Osteoblast (primary cell): ENCODE results near the gene CDRT15L2. TPM values are rescaled to one million over a fixed set of nuclear protein-coding genes. Genes with fewer than 3 reads are reported as not detected.
"Not testable (repeated sequence)": the region's sequence is repeated elsewhere in the genome, so short reads cannot be mapped to it uniquely, and the experiment has no call there.

Experiments
- DNase-seq: peaks from one replicate; pipeline ENCODE4 v3.0.0; 2011; ENCODE audit warnings: low spot score, mixed read lengths; ENCODE audit not compliant: insufficient read length; ENCODE audit errors: missing footprints
- H2AFZ ChIP-seq: 2 replicates; pipeline ENCODE4 v1.6.0; 2011; ENCODE audit warnings: mild to moderate bottlenecking, low read length
- H3K27ac ChIP-seq: 2 replicates; pipeline ENCODE4 v1.5.1; 2011; ENCODE audit warnings: mild to moderate bottlenecking, low read depth, low read length, moderate library complexity
- H3K27me3 ChIP-seq: 2 replicates; pipeline ENCODE4 v1.6.0; 2012; ENCODE audit warnings: mild to moderate bottlenecking, control low read depth, inconsistent platforms, low read length, moderate library complexity; ENCODE audit not compliant: insufficient read depth
- H3K36me3 ChIP-seq: 2 replicates; pipeline ENCODE4 v1.5.1; 2011; ENCODE audit warnings: mild to moderate bottlenecking, low read length, control low read depth, moderate library complexity; ENCODE audit not compliant: insufficient read depth
- H3K4me1 ChIP-seq: 2 replicates; pipeline ENCODE4 v1.5.1; 2011; ENCODE audit warnings: mild to moderate bottlenecking, low read length, control low read depth, moderate library complexity; ENCODE audit not compliant: insufficient read depth
- H3K4me2 ChIP-seq: 2 replicates; pipeline ENCODE4 v1.6.0; 2011; ENCODE audit warnings: mild to moderate bottlenecking, low read length; ENCODE audit not compliant: insufficient read depth
- H3K4me3 ChIP-seq: fragments of 200-600 bp; sonication (generic); 3 replicates; pipeline ENCODE4 v1.5.1; 2012; ENCODE audit warnings: mild to moderate bottlenecking, low read length, inconsistent platforms; ENCODE audit not compliant: insufficient read depth
- H3K79me2 ChIP-seq: 2 replicates; pipeline ENCODE4 v1.6.0; 2012; ENCODE audit warnings: mild to moderate bottlenecking, low read length, control low read depth, inconsistent platforms; ENCODE audit not compliant: insufficient read depth
- H3K9me3 ChIP-seq: 2 replicates; pipeline ENCODE4 v1.5.1; 2011; ENCODE audit warnings: low read depth, low read length, control low read depth
- H4K20me1 ChIP-seq: 2 replicates; pipeline ENCODE4 v1.6.0; 2012; ENCODE audit warnings: mild to moderate bottlenecking, low read length, control low read depth; ENCODE audit not compliant: insufficient read depth
- total RNA-seq: library from RNA; depleted of rRNA; stranded (reverse); fragments of >200 nt; gene quantifications from 2 replicates; pipeline ENCODE4 v1.2.3, GENCODE V29; 2012
- TF ChIP-seq, protein P1 (sequence below): IDR thresholded peaks from 2 replicates; pipeline ENCODE4 v1.5.1; 2011; ENCODE audit warnings: mild to moderate bottlenecking, low read depth, low read length, moderate library complexity; ENCODE audit errors: extremely low read depth

The CDRT15L2 gene
- total RNA-seq, 1 donor: not detected

DNA sequence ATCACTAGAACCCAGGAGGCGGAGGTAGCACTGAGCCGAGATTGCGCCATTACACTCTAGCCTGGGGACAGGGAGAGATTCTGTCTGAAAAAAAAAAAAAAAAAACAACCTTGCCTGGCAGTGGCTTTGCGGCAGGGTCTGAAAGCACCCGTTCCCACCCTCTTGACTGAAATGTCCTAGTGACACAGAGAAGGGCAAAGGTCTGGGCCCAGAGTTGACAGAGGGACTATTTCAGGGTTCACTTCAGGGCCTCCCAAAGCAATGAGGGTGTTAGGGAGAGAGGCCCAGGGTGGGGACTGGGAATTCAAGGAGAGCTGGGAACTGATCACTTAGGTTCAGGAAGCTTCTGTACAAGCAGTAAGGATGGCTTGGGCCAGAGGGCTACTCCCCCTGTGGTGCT, 13.8 kb upstream of the CDRT15L2 start:
- no peaks in the 10 kb centered on the region for H3K4me1 ChIP-seq
- no peak overlapping the region for H3K4me3 ChIP-seq
- H3K79me2 ChIP-seq: no peaks in the 10 kb centered on the region
- no peak overlapping the region for H2AFZ ChIP-seq
- H3K27ac ChIP-seq: no peak overlapping the region
- no peaks in the 10 kb centered on the region for H3K36me3 ChIP-seq
- H3K4me2 ChIP-seq: no peak overlapping the region
- no peak for DNase-seq
- TF ChIP-seq, protein P1, sequence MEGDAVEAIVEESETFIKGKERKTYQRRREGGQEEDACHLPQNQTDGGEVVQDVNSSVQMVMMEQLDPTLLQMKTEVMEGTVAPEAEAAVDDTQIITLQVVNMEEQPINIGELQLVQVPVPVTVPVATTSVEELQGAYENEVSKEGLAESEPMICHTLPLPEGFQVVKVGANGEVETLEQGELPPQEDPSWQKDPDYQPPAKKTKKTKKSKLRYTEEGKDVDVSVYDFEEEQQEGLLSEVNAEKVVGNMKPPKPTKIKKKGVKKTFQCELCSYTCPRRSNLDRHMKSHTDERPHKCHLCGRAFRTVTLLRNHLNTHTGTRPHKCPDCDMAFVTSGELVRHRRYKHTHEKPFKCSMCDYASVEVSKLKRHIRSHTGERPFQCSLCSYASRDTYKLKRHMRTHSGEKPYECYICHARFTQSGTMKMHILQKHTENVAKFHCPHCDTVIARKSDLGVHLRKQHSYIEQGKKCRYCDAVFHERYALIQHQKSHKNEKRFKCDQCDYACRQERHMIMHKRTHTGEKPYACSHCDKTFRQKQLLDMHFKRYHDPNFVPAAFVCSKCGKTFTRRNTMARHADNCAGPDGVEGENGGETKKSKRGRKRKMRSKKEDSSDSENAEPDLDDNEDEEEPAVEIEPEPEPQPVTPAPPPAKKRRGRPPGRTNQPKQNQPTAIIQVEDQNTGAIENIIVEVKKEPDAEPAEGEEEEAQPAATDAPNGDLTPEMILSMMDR: no peak
- H4K20me1 ChIP-seq: no peaks in the 10 kb centered on the region
- no peaks in the 10 kb centered on the region for H3K9me3 ChIP-seq
- peaks cover 2% of the 10 kb centered on the region for H3K27me3 ChIP-seq

DNA sequence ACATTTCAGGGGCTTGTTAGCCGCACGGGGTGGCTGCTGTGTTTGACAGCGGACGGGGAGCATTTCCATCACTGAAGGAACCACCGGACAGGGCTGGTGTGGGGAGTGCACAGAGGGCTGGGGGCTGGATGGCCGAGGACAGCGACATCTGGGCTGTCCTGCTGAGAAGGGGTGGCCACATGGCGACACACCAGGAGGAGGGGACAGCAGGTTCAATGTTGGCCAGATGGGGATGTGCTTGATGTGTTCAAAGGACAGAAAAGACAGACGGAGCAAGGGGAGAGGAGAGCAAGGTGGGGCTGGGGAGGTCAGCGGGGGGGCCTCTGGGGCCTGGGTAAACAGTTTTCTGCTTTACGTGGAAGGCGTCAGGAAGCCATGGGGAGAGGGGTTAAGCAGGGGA, 12.8 kb upstream of the CDRT15L2 start:
- not testable (repeated sequence) for H3K9me3 ChIP-seq, H3K27ac ChIP-seq, H3K4me2 ChIP-seq, H3K4me3 ChIP-seq, H3K36me3 ChIP-seq, H3K27me3 ChIP-seq, H3K79me2 ChIP-seq, H4K20me1 ChIP-seq, H2AFZ ChIP-seq, H3K4me1 ChIP-seq
- DNase-seq: peak; percentile 6

DNA sequence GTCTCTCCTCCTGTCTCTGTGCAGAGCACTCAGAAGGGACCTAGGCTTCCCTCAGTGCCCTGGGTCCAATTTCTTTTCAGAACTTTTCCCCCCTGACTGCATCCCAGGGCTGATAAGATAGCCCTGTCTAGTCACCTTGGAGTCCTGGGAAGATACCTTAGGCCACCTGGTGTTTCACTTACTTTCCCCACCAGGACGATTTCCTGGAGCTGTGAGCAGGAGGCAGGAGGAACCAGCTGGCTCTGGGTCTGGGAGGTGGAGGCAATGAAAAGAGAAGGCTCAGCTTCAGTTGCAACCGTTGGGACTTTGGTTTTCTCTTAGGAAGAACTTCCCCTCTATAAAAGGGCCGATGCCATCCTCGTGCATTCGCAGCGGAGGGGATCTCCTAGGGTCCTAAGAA, 12.1 kb upstream of the CDRT15L2 start:
- not testable (repeated sequence) for H3K79me2 ChIP-seq, H4K20me1 ChIP-seq, H2AFZ ChIP-seq, H3K27ac ChIP-seq, H3K4me3 ChIP-seq, H3K27me3 ChIP-seq, H3K4me2 ChIP-seq, H3K36me3 ChIP-seq, H3K4me1 ChIP-seq, H3K9me3 ChIP-seq
- peak; percentile 22 for DNase-seq

- not testable (repeated sequence) for H3K27me3 ChIP-seq, H3K4me2 ChIP-seq, H3K27ac ChIP-seq, H4K20me1 ChIP-seq, H3K36me3 ChIP-seq, H3K79me2 ChIP-seq, H2AFZ ChIP-seq, H3K9me3 ChIP-seq, H3K4me3 ChIP-seq, H3K4me1 ChIP-seq
- DNase-seq: peak; percentile 0
Observed at GRCh38 chr17:20568604-20569003, 10.9 kb upstream of the CDRT15L2 start.

DNA sequence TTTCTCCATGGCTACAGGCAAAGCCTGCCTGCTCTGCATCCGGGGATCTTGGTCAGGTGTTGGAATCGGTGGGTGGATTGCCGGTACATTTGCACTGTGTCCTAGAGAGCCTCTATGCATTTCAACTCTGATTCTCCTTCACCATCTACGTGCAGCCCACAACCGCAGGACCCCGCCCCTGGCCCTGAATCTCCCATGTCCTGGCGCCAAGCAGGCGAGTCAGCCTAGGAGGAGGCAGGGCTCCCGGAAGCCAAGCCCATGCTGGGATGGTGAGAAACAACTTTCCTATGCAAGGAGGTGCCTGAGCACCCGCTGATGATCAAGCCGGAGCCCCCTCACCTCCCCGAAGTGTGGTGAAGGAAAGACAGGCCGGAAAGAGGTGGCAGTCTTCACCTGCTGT, 7.9 kb upstream of the CDRT15L2 start:
- H3K79me2 ChIP-seq, H2AFZ ChIP-seq, H3K27ac ChIP-seq, H3K4me3 ChIP-seq, H3K4me2 ChIP-seq, H3K4me1 ChIP-seq, H3K27me3 ChIP-seq, H4K20me1 ChIP-seq, DNase-seq, H3K9me3 ChIP-seq, H3K36me3 ChIP-seq: not testable (repeated sequence)

GRCh38 chr17:20573216-20573615, 6.3 kb upstream of the CDRT15L2 start:
- H3K4me1 ChIP-seq, H3K4me2 ChIP-seq, H3K4me3 ChIP-seq, H2AFZ ChIP-seq, H3K27ac ChIP-seq, H3K79me2 ChIP-seq, H3K27me3 ChIP-seq, H3K36me3 ChIP-seq, H4K20me1 ChIP-seq, H3K9me3 ChIP-seq, DNase-seq: not testable (repeated sequence)

DNA sequence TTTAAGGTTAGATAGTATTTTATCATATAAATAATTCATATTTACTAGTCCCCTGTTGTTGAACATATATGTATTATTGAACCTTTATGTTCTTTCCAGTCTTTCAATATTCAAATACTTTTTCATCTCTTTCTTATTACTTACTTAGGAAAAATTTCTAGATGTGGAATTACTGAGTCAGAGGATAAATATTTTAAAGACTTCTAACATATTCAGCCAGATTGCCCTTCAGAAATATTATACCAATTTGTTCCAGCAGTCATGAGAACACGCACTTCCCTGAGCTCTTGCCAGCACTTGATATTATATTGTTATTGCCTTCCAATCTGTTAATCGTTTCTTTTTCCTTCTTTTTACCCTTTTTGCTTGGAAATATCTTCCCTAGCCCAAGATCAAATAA, 4.5 kb upstream of the CDRT15L2 start:
- not testable (repeated sequence) for H3K79me2 ChIP-seq, H3K4me3 ChIP-seq, H3K4me1 ChIP-seq, H3K4me2 ChIP-seq, H4K20me1 ChIP-seq, H3K27me3 ChIP-seq, H3K36me3 ChIP-seq, H2AFZ ChIP-seq, H3K27ac ChIP-seq, H3K9me3 ChIP-seq
- peak; percentile 30 for DNase-seq

DNA sequence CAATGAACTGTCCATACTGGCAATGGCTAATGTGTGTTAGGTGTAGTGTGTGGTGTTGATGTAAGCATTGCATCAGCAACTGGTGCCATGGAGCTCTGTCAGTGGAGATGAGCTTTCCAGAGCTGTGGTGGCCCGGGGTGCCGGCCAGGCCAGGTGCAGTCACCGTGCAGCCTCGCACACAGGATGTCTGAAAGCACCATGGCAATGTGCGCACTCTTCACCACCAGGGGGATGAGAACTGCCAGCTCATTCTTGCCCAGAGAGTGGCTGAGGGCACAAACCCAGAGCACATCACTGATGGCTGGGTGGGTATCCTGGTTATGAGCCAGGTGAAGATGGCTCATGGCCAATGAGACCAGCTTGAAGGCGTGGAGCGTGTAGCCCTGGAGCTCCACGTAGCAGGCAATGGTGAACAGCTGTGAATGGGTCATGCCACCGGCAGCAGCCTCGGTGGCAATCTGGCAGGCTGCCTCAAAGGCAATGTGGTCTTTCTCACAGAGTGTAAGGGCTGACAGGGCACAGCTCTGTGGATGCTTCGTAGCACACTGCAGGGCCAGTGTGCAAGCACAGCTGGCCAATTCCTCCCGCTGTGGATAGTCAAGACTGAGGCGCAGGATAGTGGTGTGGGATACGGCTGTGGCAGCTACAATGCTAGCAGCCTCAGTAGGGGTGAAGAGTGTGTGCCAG, 4.5 kb downstream of the CDRT15L2 start:
- not testable (repeated sequence) for H3K79me2 ChIP-seq, H3K27me3 ChIP-seq, H3K4me1 ChIP-seq, H4K20me1 ChIP-seq, H3K4me2 ChIP-seq, H3K9me3 ChIP-seq, H3K27ac ChIP-seq, H3K4me3 ChIP-seq, DNase-seq, H3K36me3 ChIP-seq, H2AFZ ChIP-seq
